HG02759 (cell line): ENCODE data around the gene C3orf62.
"Not testable (repeated sequence)": the region's sequence is repeated elsewhere in the genome, so short reads cannot be mapped to it uniquely, and the experiment has no call there.

Source experiments
- ATAC-seq: cut with Tn5 transposase; IDR thresholded peaks from one replicate; pipeline ENCODE4 v1.9.1; 2021; ENCODE audit warnings: mild to moderate bottlenecking, moderate library complexity; ENCODE audit not compliant: unreplicated experiment

C3orf62 gene

DNA sequence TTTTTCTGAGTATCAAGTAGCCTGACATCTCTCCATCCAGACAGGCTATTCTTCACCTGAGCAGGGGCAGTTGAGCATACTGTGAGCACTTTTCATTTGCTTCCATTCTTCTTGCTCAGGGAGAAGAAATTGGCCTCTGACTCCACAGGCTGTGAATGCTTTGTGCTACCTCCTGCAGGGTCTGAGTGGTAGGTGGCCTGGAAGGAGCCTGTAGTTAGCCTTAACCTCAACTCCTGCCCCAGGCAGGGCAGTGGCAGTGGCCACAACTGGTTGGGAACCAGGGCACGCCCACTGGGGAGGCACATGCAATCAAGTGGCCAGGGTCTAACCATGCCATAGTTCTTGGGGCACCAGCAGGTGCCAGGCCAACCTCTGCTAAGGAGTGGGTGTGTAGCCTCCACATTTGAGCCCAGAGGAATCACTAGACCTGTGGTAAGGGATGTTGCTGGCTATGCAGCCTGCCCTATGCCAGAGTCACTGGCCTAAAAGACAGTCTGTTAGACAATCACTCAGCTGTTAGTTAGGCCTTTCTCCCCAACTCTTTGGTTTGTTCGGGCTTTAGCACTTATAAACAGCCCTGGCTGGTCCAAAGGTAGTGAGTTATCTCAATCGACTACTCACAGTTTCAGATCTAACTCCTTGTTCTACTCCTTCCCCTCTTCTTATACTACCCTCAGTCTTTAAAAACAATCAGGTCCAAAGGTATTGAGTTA, 7.4 kb downstream of the C3orf62 start:
- no peak for ATAC-seq

GRCh38 chr3:49266410-49267095, 10.5 kb downstream of the C3orf62 start:
- no peak for ATAC-seq

- ATAC-seq: no peak
Measured at GRCh38 chr3:49265661-49266386, 11.2 kb downstream of the C3orf62 start.

DNA sequence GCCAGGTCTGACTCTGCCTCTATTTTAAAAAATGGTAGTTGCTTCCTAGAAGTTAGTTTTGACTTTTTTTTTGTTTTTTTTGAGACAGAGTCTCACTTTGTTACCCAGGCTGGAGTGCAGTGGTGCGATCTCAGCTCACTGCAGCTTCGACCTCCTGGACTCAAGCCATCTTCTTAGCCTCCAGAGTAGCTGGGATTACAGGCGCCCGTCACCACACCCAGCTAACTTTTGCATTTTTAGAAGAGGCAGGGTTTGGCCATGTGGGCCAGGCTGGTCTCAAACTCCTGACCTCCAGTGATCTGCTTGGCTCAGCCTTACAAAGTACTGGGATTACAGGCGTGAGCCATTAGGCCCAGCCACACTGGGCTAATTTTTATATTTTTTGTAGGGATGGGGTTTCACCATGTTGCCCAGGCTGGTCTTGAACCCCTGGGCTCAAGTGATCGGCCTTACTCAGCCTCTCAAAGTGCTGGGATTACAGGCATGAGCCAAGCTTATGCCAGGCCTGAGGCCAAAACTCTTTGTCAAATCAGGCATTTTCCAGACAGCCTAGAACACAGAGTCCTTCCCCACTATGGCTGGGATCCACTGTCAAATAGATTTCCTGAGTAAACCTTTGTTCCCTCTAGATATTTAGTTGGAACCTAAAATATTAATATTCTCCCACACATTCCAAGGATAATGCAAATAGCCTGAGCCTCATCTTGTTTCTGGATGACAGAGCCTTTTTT, 13.7 kb downstream of the C3orf62 start:
- no peak for ATAC-seq

GRCh38 chr3:49260806-49261324, 16.2 kb downstream of the C3orf62 start:
- ATAC-seq: no peak

GRCh38 chr3:49257187-49257586, 19.8 kb downstream of the C3orf62 start:
- no peak for ATAC-seq

- no peak for ATAC-seq
Measured at GRCh38 chr3:49255718-49256511, 21.1 kb downstream of the C3orf62 start.

GRCh38 chr3:49255112-49255511, 21.9 kb downstream of the C3orf62 start:
- no peak for ATAC-seq

GRCh38 chr3:49253512-49253911, 23.5 kb downstream of the C3orf62 start:
- no peak for ATAC-seq

- no peak for ATAC-seq
Measured at GRCh38 chr3:49248840-49249227, 28.2 kb downstream of the C3orf62 start.

GRCh38 chr3:49244581-49245205, 32.3 kb downstream of the C3orf62 start:
- ATAC-seq: no peak

- not testable (repeated sequence) for ATAC-seq
Measured at GRCh38 chr3:49240091-49240490, 36.9 kb downstream of the C3orf62 start.

DNA sequence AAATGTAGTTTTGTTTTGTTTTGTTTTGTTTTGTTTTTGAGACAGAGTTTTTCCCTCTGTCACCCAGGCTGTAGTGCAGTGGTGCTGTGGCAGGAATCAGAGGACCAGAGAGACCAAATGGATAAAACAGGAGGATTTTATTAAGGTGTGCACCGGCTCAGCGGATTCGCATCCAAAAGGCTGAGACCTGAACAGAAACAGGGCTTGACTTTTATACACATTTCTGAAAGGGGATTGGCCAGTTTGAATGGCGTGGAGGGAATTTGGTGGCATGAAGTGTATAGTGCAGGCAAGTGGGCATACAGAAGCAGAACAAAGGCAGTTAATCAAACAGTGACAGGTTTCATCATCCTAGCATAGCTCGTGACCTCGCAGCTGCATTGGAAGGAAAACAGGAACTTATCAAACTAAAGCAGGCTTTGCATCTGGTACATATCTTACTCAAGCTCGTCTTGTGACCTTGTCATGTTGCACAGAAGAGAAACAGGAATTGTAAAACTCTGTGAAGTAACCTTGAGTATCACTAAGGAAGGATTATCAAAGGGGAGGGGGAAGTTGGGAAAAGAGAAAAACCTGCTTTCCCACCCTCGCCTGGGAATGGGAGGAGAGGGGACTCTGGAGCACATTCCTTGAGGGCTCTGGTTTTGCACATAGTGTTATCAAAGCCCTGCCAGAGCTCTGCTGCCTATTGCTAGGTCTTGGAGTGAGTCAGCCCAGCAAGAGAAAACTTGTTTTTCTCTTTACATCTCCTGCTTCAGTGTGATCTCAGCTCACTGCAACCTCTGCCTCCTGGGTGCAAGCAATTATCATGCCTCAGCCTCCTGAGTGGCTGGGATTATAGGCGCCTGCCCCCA, 38.5 kb downstream of the C3orf62 start:
- ATAC-seq: no peak

GRCh38 chr3:49237344-49237743, 39.7 kb downstream of the C3orf62 start:
- no peak for ATAC-seq

DNA sequence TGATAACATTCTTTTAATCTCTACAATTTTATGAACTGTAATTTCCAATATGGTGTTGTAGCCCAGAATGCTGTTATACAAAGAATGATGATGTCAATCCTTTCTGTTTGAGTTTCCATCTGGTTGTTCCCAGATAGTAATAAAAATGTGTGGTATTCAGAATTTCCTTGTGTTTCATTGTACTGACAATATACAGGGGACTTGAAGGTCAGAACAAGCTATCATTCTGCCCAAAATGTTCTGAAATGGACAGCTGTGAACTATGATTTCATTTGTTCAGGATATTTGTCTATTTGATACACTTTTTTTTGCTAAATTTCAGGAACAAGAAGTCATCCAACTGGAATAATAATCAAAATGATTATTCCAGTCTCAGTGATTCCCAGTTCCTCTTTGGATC, 40.8 kb downstream of the C3orf62 start:
- no peak for ATAC-seq

- ATAC-seq: not testable (repeated sequence)
Measured at GRCh38 chr3:49228817-49229216, 48.2 kb downstream of the C3orf62 start.

DNA sequence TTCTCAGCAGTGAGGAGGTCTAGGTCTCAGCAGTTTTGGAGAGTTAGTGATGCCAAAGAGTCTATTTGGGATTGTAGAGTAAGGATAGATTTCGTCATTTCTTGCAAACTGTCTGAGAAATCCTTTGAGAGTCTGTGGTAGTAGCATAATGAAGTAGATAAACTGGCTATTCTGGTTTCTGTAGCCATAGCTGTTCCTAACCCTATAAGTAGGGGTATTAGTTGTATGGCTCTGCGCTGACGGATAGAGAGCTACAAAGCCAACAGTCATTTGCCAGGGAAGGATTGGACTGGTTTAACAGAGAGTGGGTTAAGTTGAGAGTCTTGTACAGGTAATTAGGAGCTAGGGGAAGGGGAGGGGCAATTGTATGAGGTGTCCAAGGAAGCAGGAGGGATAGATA, 55.0 kb downstream of the C3orf62 start:
- ATAC-seq: no peak

- ATAC-seq: not testable (repeated sequence)
Measured at GRCh38 chr3:49220985-49221563, 56.0 kb downstream of the C3orf62 start.
